ENCODE measurements around the gene TCP11.

The TCP11 gene

GRCh38 chr6:35080821-35081425 lies 60.2 kb downstream of the TCP11 start:
- DNase-seq (ENCODE audit: low spot score), result no peak

- no peak for DNase-seq (ENCODE audit: low spot score)
Measured at GRCh38 chr6:35080016-35080680, 61.0 kb downstream of the TCP11 start.

- DNase-seq (ENCODE audit: low spot score), result no peak
Measured at GRCh38 chr6:35079311-35080000, 61.7 kb downstream of the TCP11 start.

GRCh38 chr6:35078896-35079295 lies 62.2 kb downstream of the TCP11 start:
- no peak for DNase-seq (ENCODE audit: low spot score)

GRCh38 chr6:35078226-35078850 lies 62.8 kb downstream of the TCP11 start:
- DNase-seq (ENCODE audit: low spot score), result no peak

- no peak for DNase-seq (ENCODE audit: low spot score)
Measured at GRCh38 chr6:35077713-35078105, 63.4 kb downstream of the TCP11 start.

GRCh38 chr6:35076997-35077712 lies 64.0 kb downstream of the TCP11 start:
- no peak for DNase-seq (ENCODE audit: low spot score)

- no peak for DNase-seq (ENCODE audit: low spot score)
Measured at GRCh38 chr6:35073766-35074471, 67.2 kb downstream of the TCP11 start.

- DNase-seq (ENCODE audit: low spot score), result no peak
Measured at GRCh38 chr6:35073211-35073610, 67.9 kb downstream of the TCP11 start.

GRCh38 chr6:35072698-35073055 lies 68.5 kb downstream of the TCP11 start:
- no peak for DNase-seq (ENCODE audit: low spot score)

- DNase-seq (ENCODE audit: low spot score), result no peak
Measured at GRCh38 chr6:35072051-35072697, 69.0 kb downstream of the TCP11 start.

GRCh38 chr6:35071347-35071994 lies 69.7 kb downstream of the TCP11 start:
- DNase-seq (ENCODE audit: low spot score), result no peak

- no peak for DNase-seq (ENCODE audit: low spot score)
Measured at GRCh38 chr6:35070111-35070510, 71.0 kb downstream of the TCP11 start.

GRCh38 chr6:35069262-35069661 lies 71.9 kb downstream of the TCP11 start:
- DNase-seq (ENCODE audit: low spot score), result no peak

- DNase-seq (ENCODE audit: low spot score), result no peak
Measured at GRCh38 chr6:35068644-35069043, 72.5 kb downstream of the TCP11 start.

- no peak for DNase-seq (ENCODE audit: low spot score)
Measured at GRCh38 chr6:35068206-35068605, 72.9 kb downstream of the TCP11 start.
